GM12878 (cell line): ENCODE measurements around the gene CDH4.

ENCODE experiments used
- CHD2 ChIP-seq: IDR thresholded peaks from 2 replicates; pipeline ENCODE4 v1.6.1; 2011; ENCODE audit warnings: low read depth, low read length, improper control_type of control experiment, borderline replicate concordance
- EGR1 ChIP-seq, 2 experiments: IDR thresholded peaks; 1 replicate in 1 of 2; 2 replicates in 1 of 2; pipeline ENCODE4 v1.6.1; 2011 to 2012; ENCODE audit warnings: low read depth in 2 of 2, low read length in 2 of 2, borderline replicate concordance in 1 of 2, mild to moderate bottlenecking in 1 of 2, moderate library complexity in 1 of 2
- POLR2A ChIP-seq: IDR thresholded peaks from 2 replicates; pipeline ENCODE4 v1.6.1; 2011; ENCODE audit warnings: low read depth, mild to moderate bottlenecking, low read length
- RAD21 ChIP-seq: IDR thresholded peaks from 2 replicates; pipeline ENCODE4 v1.6.1; 2011; ENCODE audit warnings: mild to moderate bottlenecking, low read depth, low read length, moderate library complexity; ENCODE audit not compliant: insufficient read depth
- SIN3A ChIP-seq: IDR thresholded peaks from 2 replicates; pipeline ENCODE4 v1.6.1; 2012; ENCODE audit warnings: low read depth, low read length, improper control_type of control experiment
- SP1 ChIP-seq: IDR thresholded peaks from one replicate; pipeline ENCODE4 v1.6.1; 2011; ENCODE audit warnings: low read depth, low read length
- TAF1 ChIP-seq: IDR thresholded peaks from 2 replicates; pipeline ENCODE4 v1.6.1; 2011; ENCODE audit warnings: mild to moderate bottlenecking, low read depth, low read length, borderline replicate concordance
- TF ChIP-seq, protein P1 (sequence below), 3 experiments: IDR thresholded peaks in 2 of 3; conservative IDR thresholded peaks in 1 of 3; 2 replicates each; pipeline ENCODE4 v1.5.1; 2011; ENCODE audit warnings: low read depth in 3 of 3, low read length in 3 of 3, mild to moderate bottlenecking in 3 of 3, control low read depth in 2 of 3, moderate library complexity in 2 of 3, inconsistent platforms in 1 of 3, mixed read lengths in 1 of 3; ENCODE audit not compliant: control insufficient read depth in 2 of 3, insufficient read depth in 1 of 3; ENCODE audit errors: extremely low read depth in 1 of 3
- TF ChIP-seq, protein P2 (sequence below): IDR thresholded peaks from 2 replicates; pipeline ENCODE4 v1.6.1; 2011; ENCODE audit warnings: low read depth, mild to moderate bottlenecking, low read length, moderate library complexity, borderline replicate concordance; ENCODE audit errors: extremely low read depth

DNA sequence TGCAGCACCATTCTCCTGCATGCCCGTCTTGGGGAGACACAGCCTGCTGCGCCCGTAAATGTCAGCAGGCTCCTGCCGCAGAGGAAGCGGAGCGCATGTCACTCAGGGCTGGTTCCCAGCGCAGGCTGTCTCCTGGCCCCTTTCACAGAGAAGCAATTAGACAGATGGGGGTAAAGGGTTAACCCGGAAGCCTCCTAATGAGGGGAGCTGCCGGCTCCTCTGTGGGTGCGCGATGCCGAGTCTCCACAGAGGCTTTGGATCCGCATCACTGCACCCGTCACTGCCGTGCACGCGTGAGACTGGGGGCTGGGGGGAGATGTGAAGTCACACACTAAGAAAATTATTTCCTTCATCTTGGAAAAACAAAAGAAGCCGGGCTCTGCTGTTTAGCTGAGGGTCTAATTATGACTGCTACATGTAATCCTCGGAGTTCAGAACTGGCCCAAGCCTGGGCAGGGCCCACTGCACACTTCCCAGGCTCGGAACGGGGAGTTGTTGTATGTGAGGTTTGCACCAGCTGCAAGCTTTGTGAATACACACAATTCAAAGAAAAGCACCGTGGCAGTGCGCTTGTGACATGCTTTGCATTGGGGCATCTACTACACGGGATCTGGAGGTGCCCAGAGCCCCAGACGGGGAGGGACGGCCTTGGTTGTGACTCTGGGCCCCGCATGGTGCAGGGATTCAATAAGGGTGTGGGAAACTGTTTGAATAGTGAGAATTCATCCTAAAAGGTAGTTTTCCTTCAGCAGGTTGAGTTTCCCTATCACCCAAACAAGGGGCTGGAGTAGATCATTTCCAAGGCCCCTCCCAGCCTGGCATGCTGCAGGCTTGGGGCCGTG, 482.1 kb downstream of the CDH4 start:
- TF ChIP-seq TAF1: no peak
- TF ChIP-seq, protein P1, sequence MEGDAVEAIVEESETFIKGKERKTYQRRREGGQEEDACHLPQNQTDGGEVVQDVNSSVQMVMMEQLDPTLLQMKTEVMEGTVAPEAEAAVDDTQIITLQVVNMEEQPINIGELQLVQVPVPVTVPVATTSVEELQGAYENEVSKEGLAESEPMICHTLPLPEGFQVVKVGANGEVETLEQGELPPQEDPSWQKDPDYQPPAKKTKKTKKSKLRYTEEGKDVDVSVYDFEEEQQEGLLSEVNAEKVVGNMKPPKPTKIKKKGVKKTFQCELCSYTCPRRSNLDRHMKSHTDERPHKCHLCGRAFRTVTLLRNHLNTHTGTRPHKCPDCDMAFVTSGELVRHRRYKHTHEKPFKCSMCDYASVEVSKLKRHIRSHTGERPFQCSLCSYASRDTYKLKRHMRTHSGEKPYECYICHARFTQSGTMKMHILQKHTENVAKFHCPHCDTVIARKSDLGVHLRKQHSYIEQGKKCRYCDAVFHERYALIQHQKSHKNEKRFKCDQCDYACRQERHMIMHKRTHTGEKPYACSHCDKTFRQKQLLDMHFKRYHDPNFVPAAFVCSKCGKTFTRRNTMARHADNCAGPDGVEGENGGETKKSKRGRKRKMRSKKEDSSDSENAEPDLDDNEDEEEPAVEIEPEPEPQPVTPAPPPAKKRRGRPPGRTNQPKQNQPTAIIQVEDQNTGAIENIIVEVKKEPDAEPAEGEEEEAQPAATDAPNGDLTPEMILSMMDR (IDR thresholded peaks at IDR 0.05 in 2 of 3, conservative IDR thresholded peaks at IDR 0.05 in 1 of 3; ENCODE audit: control insufficient read depth in 2 of 3, extremely low read depth in 1 of 3, insufficient read depth in 1 of 3, low read depth in 3 of 3, low read length in 3 of 3): no peak
- TF ChIP-seq SIN3A: no peak
- TF ChIP-seq SP1: no peak
- TF ChIP-seq, protein P2, sequence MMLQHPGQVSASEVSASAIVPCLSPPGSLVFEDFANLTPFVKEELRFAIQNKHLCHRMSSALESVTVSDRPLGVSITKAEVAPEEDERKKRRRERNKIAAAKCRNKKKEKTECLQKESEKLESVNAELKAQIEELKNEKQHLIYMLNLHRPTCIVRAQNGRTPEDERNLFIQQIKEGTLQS: no peak
- TF ChIP-seq RAD21: no peak
- no peak for TF ChIP-seq EGR1 (IDR thresholded peaks at IDR 0.05; ENCODE audit: borderline replicate concordance in 1 of 2, low read depth in 2 of 2, low read length in 2 of 2)
- TF ChIP-seq CHD2: no peak
- TF ChIP-seq POLR2A: no peak
